CD4-positive, CD25-positive, alpha-beta regulatory T cell (primary cell): ENCODE results near the gene SLC25A44. TPM values are rescaled to one million over a fixed set of nuclear protein-coding genes. Genes with fewer than 3 reads are reported as not detected.

Experiments
- ATAC-seq, 2 donors: fragments of 150-1000 bp; cut with Tn5 transposase; one replicate each; pipeline ENCODE4 v1.10.0; 2021; ENCODE audit warnings: low read depth in 2 of 2, moderate number of reproducible peaks in 2 of 2, moderate library complexity in 1 of 2
- DNase-seq, 3 donors: peaks; one replicate each; pipeline versions ENCODE4 v3.0.0 to v3.0.0-alpha.2; 2012 to 2022; ENCODE audit warnings: mixed read lengths in 1 of 3
- H3K27ac ChIP-seq: one replicate; pipeline ENCODE4 v1.7.0; 2013; ENCODE audit warnings: mild to moderate bottlenecking, low read length; ENCODE audit not compliant: insufficient read depth, poor library complexity, severe bottlenecking
- H3K27me3 ChIP-seq: one replicate; pipeline ENCODE4 v1.7.0; 2013; ENCODE audit warnings: low read length; ENCODE audit not compliant: control insufficient read depth, insufficient read depth
- H3K36me3 ChIP-seq: one replicate; pipeline ENCODE4 v1.7.0; 2013; ENCODE audit warnings: mild to moderate bottlenecking, low read length, moderate library complexity; ENCODE audit not compliant: control insufficient read depth, insufficient read depth
- H3K4me1 ChIP-seq: 2 replicates; pipeline ENCODE4 v1.7.0; 2013; ENCODE audit warnings: mild to moderate bottlenecking, low read length; ENCODE audit not compliant: insufficient read depth, control insufficient read depth, poor library complexity, severe bottlenecking
- H3K4me3 ChIP-seq: one replicate; pipeline ENCODE4 v1.7.0; 2013; ENCODE audit warnings: low read depth, mild to moderate bottlenecking, low read length, moderate library complexity
- H3K9me3 ChIP-seq, 2 experiments: 1 replicate in 1 of 2; 2 replicates in 1 of 2; pipeline ENCODE4 v1.7.0; 2013; ENCODE audit warnings: low read length in 2 of 2, mild to moderate bottlenecking in 1 of 2, moderate library complexity in 1 of 2; ENCODE audit not compliant: control insufficient read depth in 2 of 2
- H3K27ac Mint-ChIP-seq, 3 donors: one replicate each; pipeline ENCODE4 v1.8.0; 2020 to 2022; ENCODE audit warnings: mild to moderate bottlenecking in 3 of 3, mixed read lengths in 3 of 3, moderate library complexity in 2 of 3
- H3K27me3 Mint-ChIP-seq: one replicate; pipeline ENCODE4 v1.8.0; 2022; ENCODE audit warnings: mild to moderate bottlenecking, mixed read lengths
- H3K36me3 Mint-ChIP-seq: one replicate; pipeline ENCODE4 v1.8.0; 2020; ENCODE audit warnings: mixed read lengths
- H3K4me1 Mint-ChIP-seq, 4 donors: one replicate each; pipeline ENCODE4 v1.8.0; 2020 to 2022; ENCODE audit warnings: mixed read lengths in 4 of 4, mild to moderate bottlenecking in 1 of 4
- H3K4me3 Mint-ChIP-seq, 4 donors: one replicate each; pipeline ENCODE4 v1.8.0; 2020 to 2022; ENCODE audit warnings: mild to moderate bottlenecking in 4 of 4, mixed read lengths in 4 of 4, moderate library complexity in 3 of 4
- H3K9me3 Mint-ChIP-seq, 7 donors: one replicate each; pipeline ENCODE4 v1.8.0; 2020 to 2022; ENCODE audit warnings: mixed read lengths in 7 of 7, mild to moderate bottlenecking in 3 of 7, moderate library complexity in 2 of 7
- polyA plus RNA-seq, 4 donors: library from polyadenylated mRNA; unstranded; fragments of 300-500 nt; fragmentation: Illumina TruSeq; gene quantifications; one replicate each; pipeline ENCODE4 v1.2.3, GENCODE V29; 2021
- total RNA-seq: library from RNA; stranded (reverse); gene quantifications from one replicate; pipeline ENCODE4 v1.2.3, GENCODE V29; 2022

SLC25A44 gene
- total RNA-seq (21.3 TPM), polyA plus RNA-seq (10 to 100 TPM in 3 of 4 donors, 1 to 10 TPM in 1; 8.2 to 17.5 (median 12.7) TPM)

GRCh38 chr1:156193488-156194299, at the start of gene SLC25A44:
Gene SLC25A44, plus strand, starts transcription at chr1:156194104. Its CDS starts 5,744 bp downstream, at chr1:156199848.
- peak within 1 kb of the TSS; percentile 78 for H3K27ac ChIP-seq
- H3K4me1 Mint-ChIP-seq = peaks cover 11 to 57% (median 27%) of the 10 kb centered on the region in 4 donors

GRCh38 chr1:156144742-156145141, 49.2 kb upstream of the SLC25A44 start:
- no peak overlapping the region for H3K27ac Mint-ChIP-seq

More at GRCh38 chr1:156193488-156194299, at the start of gene SLC25A44:
- Mint-ChIP-seq H3K4me3 (peak within 1 kb of the TSS; percentile 92 to 99 (median 96)), H3K36me3 (peaks cover 11% of the 10 kb centered on the region), H3K9me3 (peaks cover 0 to 2% (median 0%) of the 10 kb centered on the region in 7 donors), H3K27ac (peak within 1 kb of the TSS; percentile 97 to 98 (median 98)), H3K27me3 (peaks cover 5% of the 10 kb centered on the region)
- peaks cover 5% of the 10 kb centered on the region for H3K36me3 ChIP-seq
- H3K27me3 ChIP-seq = no peaks in the 10 kb centered on the region
- no peaks in the 10 kb centered on the region for H3K9me3 ChIP-seq
- peaks cover 23% of the 10 kb centered on the region for H3K4me1 ChIP-seq
- peak; percentile 98 to 99 for ATAC-seq
- peak within 1 kb of the TSS; percentile 95 for H3K4me3 ChIP-seq
- peak; percentile 96 to 99 (median 99) for DNase-seq

GRCh38 chr1:156145650-156146019, 48.3 kb upstream of the SLC25A44 start:
- no peak for ATAC-seq

More at GRCh38 chr1:156144742-156145141, 49.2 kb upstream of the SLC25A44 start:
- Histone ChIP-seq H3K4me1 (peaks cover 11% of the 10 kb centered on the region), H3K4me3 (no peak overlapping the region), H3K27me3 (no peaks in the 10 kb centered on the region), H3K9me3 (no peaks in the 10 kb centered on the region), H3K36me3 (no peaks in the 10 kb centered on the region), H3K27ac (no peak overlapping the region)
- peaks cover 0 to 5% (median 0%) of the 10 kb centered on the region in 7 donors for H3K9me3 Mint-ChIP-seq
- DNase-seq = no peak
- peaks cover 6 to 17% (median 11%) of the 10 kb centered on the region in 4 donors for H3K4me1 Mint-ChIP-seq
- no peak for ATAC-seq
- no peaks in the 10 kb centered on the region for H3K36me3 Mint-ChIP-seq
- H3K27me3 Mint-ChIP-seq = no peaks in the 10 kb centered on the region
- H3K4me3 Mint-ChIP-seq = peak overlapping the region in 1 of 4 donors; percentile 51

GRCh38 chr1:156146020-156146768, 47.7 kb upstream of the SLC25A44 start:
- no peaks in the 10 kb centered on the region for H3K27me3 ChIP-seq
- no peaks in the 10 kb centered on the region for H3K27me3 Mint-ChIP-seq
- H3K27ac ChIP-seq = no peak overlapping the region
- peak overlapping the region; percentile 47 for H3K4me3 ChIP-seq
- H3K9me3 ChIP-seq = no peaks in the 10 kb centered on the region
- peaks cover 11% of the 10 kb centered on the region for H3K4me1 ChIP-seq
- H3K4me3 Mint-ChIP-seq = peak overlapping the region; percentile 6 to 86 (median 63)
- peaks cover 6 to 17% (median 11%) of the 10 kb centered on the region in 4 donors for H3K4me1 Mint-ChIP-seq
- peak overlapping the region; percentile 0 to 94 (median 79) for H3K27ac Mint-ChIP-seq
- no peaks in the 10 kb centered on the region for H3K36me3 ChIP-seq
- peaks cover 0 to 1% (median 0%) of the 10 kb centered on the region in 7 donors for H3K9me3 Mint-ChIP-seq
- H3K36me3 Mint-ChIP-seq = no peaks in the 10 kb centered on the region
- ATAC-seq (peak; percentile 73 to 81), DNase-seq (peak; percentile 27 to 89 (median 74))

More at GRCh38 chr1:156145650-156146019, 48.3 kb upstream of the SLC25A44 start:
- Histone ChIP-seq H3K4me3 (no peak overlapping the region), H3K36me3 (no peaks in the 10 kb centered on the region), H3K27ac (no peak overlapping the region), H3K9me3 (no peaks in the 10 kb centered on the region), H3K4me1 (peaks cover 11% of the 10 kb centered on the region), H3K27me3 (no peaks in the 10 kb centered on the region)
- Mint-ChIP-seq H3K4me1 (peaks cover 6 to 17% (median 11%) of the 10 kb centered on the region in 4 donors), H3K9me3 (peaks cover 0 to 1% (median 0%) of the 10 kb centered on the region in 7 donors), H3K27me3 (no peaks in the 10 kb centered on the region), H3K36me3 (no peaks in the 10 kb centered on the region), H3K27ac (peak overlapping the region in 2 of 3 donors; percentile 0 to 94), H3K4me3 (no peak overlapping the region)
- no peak for DNase-seq

- Mint-ChIP-seq H3K27me3 (no peaks in the 10 kb centered on the region), H3K9me3 (peaks cover 0 to 1% (median 0%) of the 10 kb centered on the region in 7 donors), H3K36me3 (no peaks in the 10 kb centered on the region), H3K4me3 (no peak overlapping the region), H3K4me1 (peaks cover 6 to 17% (median 11%) of the 10 kb centered on the region in 4 donors), H3K27ac (peak overlapping the region in 1 of 3 donors; percentile 63)
- H3K27me3 ChIP-seq = no peaks in the 10 kb centered on the region
- DNase-seq (peak in 2 of 3 donors; percentile 12 to 53), ATAC-seq (no peak)
- no peak overlapping the region for H3K4me3 ChIP-seq
- H3K36me3 ChIP-seq = no peaks in the 10 kb centered on the region
- no peak overlapping the region for H3K27ac ChIP-seq
- peaks cover 11% of the 10 kb centered on the region for H3K4me1 ChIP-seq
- no peaks in the 10 kb centered on the region for H3K9me3 ChIP-seq
Measured at GRCh38 chr1:156146769-156147405, 47.0 kb upstream of the SLC25A44 start.

- peaks cover 0 to 1% (median 0%) of the 10 kb centered on the region in 7 donors for H3K9me3 Mint-ChIP-seq
- no peak overlapping the region for H3K4me3 ChIP-seq
- peaks cover 11% of the 10 kb centered on the region for H3K4me1 ChIP-seq
- H3K4me1 Mint-ChIP-seq = peaks cover 6 to 17% (median 11%) of the 10 kb centered on the region in 4 donors
- peak in 1 of 3 donors; percentile 13 for DNase-seq
- no peaks in the 10 kb centered on the region for H3K36me3 ChIP-seq
- no peaks in the 10 kb centered on the region for H3K27me3 ChIP-seq
- H3K36me3 Mint-ChIP-seq = no peaks in the 10 kb centered on the region
- H3K4me3 Mint-ChIP-seq = peak overlapping the region in 1 of 4 donors; percentile 17
- no peaks in the 10 kb centered on the region for H3K9me3 ChIP-seq
- H3K27ac Mint-ChIP-seq = peak overlapping the region in 1 of 3 donors; percentile 85
- H3K27me3 Mint-ChIP-seq = no peaks in the 10 kb centered on the region
- H3K27ac ChIP-seq = no peak overlapping the region
- ATAC-seq = no peak
Measured at GRCh38 chr1:156148216-156148615, 45.7 kb upstream of the SLC25A44 start.
